Activated effector memory CD4-positive, alpha-beta T cell treated with anti-CD3 and anti-CD28 coated beads, Interleukin-2, amount 50 U/mL, for 16 hours (primary cell): ENCODE data around the gene CDC73.
"Not testable (repeated sequence)": the region's sequence is repeated elsewhere in the genome, so short reads cannot be mapped to it uniquely, and the experiment has no call there.

Experiments used
- DNase-seq: peaks from one replicate; pipeline ENCODE4 v3.0.0-alpha.2; 2020

The CDC73 gene

DNA sequence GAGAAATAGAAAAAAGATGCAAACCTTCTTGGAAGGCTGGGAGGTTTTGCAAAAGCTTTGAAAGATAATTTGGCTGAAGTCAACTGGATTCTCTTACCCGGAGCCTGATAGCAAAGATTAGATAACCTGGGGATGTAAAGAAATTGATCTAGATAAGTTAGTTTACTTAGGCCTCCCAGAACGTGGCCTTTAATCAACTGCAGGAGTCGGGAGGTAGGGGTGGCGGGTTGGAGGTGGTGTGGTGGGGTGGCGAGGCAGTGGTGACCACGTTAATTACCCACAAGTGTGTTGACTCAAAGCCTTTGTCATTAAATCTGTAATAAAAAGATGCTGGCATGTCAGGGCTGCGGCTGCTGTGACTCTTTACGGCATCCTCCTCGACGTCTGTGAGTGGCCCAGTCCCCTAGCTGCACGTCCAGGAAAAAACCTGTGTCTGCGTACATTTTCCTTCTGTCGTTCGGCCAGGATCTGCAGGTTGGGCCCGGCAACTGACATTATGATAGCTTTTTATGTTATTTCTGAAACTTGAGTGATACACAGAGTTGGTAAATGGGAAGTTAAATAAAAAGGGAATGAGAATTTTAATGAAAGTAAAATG is 115.6 kb downstream of the CDC73 start:
- no peak for DNase-seq

DNA sequence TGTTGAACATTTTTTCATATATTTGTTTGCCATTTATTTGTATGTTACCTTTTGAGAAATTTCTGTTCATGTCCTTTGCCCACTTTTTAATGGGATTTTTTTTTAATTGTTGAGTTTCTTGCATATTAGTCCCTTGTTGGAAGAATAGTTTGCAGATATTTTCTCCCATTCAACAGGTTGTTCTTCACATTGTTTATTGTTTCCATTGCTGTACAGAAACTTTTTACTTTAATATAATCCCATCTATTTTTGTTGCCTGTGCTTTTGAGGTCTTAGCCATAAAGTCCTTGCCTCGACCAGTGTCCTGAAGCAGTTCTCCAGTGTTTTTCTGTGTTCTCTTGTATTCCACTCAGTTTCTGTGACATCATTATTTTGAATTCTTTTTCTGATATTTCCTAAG is 118.8 kb downstream of the CDC73 start:
- no peak for DNase-seq

DNA sequence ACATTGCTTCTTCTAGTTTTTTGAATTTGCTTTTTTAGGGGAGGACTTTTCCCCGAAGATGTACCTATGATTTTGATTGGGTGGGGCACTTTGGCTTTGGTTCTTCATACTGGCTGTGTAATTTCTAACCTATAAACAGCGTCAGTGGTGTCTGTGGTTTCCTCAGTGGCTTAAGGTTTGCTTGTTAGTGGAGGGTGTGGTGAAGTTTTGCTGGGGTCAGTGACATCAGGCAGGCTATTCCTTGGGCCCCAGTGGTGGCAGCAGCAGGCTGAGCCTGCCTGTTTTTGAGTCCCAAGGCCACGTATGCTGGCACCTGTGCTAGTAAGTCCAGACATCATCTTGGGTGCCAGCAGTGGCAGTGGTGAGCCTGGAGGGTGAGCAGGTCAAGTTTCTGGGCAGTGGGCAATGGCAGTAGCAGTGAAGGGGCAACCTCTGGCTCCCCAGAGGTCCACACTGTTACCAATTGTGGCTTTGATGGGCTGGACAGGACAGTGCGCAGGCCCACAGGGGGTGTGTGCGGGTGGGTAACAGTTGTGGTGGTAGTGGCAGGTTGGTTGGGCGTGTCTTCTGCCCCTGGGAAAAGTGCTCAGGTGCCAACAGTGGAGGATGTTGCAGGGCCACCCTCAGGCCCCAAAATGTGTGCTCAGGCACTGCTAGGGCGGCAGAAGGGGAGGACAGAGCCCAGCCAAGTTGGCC is 119.4 kb downstream of the CDC73 start:
- no peak for DNase-seq

DNA sequence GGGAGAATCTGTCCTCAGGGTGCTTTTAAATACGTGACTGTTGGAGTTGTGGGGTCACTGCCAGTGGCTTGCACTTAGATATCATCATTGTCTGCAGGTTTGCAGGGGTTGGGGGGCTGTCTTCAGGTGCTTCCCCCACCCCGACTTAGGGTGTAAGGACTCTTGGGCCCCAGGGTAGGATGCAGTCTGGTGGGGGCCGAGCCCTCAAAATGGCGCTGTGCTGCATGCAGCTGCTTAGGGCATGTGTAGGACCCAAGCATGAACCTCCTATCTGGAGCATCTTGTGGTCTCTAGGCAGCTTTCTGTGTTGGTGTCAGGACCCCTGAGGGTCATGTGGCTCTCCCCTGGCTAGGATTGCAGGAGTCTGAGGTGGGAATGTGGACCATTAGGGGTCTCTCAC is 120.2 kb downstream of the CDC73 start:
- DNase-seq, result no peak

DNA sequence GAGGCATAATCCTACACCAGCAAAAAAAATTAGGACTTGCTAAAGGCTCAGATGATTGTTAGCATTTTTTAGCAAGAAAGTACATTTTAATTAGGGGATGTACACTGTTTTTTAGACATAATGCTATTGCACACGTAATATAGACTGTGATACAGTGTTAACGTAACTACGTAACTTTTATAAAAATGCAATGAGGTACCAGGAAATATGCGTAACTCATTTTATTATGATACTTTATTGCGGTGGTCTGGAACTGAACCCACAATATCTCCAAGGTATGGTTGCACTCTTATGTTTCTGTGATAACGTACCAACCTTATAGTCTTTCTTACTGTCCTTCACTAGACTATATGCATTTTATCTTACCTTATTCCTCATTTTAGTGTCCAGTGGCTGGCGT is 127.4 kb downstream of the CDC73 start:
- no peak for DNase-seq

DNA sequence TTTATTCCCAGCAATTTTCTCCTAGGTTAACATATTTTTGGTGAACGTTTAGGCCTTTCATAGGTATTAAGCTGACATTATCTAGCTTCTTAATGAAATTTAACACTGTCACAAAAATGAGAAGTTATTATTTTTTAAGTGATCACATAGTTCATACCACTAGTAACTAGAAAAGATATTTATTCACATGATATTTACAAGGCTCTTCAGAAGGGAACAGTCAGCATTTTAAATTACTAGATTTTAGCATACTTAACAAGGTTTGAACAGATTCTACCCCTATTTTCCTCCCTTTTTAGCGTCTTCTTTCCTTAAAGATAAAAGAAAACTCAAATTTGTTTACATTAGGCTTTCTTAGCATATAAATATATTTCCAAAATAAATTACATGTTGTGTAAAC is 130.1 kb downstream of the CDC73 start:
- DNase-seq, result no peak

DNA sequence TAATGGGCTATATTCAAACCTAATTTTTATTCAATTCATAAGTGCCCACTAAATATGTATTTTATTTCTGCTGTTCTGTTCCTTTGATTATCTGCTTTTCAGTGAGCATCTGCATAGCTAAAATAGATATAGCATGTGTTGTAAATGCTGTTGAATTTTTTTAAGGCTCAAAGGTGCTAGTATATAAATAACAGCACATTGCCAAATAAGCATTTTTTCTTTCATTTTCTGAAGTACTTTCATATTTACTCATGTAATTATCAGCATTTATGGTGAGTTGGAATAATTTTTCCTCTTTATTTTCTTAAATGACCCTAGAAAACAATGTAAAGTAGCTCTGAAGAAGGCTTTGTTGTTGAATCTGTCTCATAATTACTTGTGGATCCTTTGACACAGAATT is 134.2 kb downstream of the CDC73 start:
- DNase-seq, result no peak

DNA sequence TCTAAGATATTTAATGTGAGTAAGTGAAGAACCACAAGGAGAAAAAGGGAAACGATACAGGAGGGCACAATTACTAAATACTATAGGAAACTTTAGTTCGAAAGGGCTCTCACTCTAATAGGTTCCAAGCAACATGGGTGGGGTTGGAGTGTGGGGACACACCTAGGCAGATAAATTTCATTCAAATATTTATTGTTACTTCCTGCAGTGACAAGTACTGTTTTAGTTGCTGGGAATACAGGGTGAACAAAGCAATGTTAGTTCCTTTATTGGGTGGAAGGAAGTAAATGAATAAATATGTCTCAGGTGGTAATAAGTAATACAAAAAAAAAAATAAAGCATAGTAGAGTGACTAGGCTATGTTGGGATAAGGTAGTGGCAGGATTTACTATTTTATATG is 137.8 kb downstream of the CDC73 start:
- DNase-seq, result no peak

DNA sequence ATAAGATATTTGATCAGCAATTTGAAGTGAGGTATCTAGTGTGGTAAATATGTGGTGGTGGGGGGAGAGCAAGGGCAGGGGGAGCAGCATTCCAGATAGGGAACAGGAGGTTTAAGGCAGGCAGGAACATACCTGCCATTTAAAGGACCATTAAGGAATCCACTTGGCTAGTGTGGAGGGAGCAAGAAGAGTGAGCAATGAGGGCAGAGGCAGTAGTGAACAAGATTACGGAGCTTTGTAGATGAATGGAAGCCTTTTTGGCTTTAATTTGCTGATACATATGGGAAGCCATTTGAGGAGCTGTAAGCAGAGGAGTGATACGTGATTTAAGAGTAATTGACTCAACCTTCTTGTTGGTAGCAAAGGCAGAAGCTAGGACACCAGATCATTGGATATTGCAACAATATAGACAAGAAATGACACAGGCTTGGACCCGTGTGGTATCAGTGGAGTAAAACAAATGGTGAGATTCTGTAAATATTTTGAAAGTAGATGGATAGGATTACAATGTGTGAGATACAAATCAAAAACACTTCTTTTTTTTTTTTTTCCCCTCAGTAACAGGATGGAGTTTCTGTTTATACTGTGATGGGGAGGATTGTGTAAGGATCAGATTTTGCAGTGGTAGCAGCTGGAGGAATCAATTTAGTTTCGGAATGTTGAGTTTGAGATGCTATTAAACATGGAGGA is 138.4 kb downstream of the CDC73 start:
- no peak for DNase-seq

DNA sequence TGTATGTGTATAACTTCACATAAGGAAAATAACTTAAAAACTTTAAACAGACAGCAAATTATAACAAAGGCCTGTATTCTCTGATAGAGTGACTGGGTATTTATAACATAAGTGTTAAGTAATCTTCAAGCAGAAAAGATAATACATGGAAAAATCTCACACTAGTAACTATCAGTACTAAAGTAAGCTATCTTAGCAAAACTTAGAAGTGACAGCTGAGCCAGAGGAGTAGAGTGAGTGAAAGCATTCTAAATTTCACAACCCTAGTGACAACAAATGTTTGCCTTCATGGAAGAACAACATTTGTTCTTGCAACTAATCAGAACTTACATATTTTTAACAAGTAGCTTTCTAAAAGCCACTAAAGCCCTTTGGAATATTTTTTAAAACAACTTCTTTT is 139.1 kb downstream of the CDC73 start:
- no peak for DNase-seq

DNA sequence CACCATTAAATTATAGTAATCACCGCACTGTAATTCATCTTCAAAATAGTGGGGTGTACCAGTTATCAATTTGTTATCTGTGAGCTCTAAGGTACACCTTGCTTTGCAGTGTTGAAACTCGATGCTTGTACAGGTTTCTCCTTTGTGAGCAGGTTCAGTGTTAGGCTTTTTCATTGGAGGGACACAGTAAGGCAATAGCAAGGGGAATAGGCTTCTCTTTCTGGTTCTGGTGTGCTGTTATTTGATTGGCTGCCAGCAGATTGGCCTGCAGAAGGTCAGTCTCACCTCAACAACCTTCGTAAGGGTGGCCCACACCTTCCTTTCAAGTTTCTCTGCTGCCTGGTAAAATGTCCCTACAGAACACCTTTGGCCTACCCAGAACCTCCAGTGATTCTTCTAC is 140.8 kb downstream of the CDC73 start:
- no peak for DNase-seq

DNA sequence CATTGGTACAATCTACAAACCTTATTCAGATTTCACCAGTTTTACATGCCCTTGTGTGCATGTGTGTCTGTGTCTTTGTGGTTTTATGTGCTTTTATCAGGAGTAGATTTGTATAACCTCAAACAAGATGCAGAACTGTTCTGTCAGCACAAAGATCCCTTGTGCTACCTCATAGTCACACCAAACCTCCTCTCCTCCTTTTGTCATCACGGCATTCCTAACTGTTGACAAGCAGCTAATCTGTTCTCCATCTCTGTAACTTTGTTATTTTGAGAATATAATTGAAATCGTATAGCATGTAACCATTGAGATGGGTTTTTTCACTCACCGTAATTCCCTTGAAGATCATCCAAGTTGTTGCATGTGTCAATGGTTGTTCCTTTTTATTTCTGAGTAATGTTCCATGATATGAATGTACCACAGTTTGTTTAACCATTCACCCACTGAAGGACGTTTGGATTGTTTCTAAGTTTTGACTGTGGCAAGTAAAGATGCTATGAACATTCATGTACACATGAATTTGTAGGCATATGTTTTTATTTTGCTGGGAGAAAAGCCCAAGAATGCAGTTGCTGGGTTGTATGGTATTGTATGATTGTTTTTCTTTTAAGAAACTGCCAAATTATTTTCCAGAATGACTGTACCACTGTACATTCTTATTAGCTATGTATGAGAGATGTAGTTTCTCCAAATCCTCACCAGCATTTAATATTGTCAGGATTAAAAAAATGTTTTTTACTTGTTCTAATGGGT is 142.7 kb downstream of the CDC73 start:
- no peak for DNase-seq

DNA sequence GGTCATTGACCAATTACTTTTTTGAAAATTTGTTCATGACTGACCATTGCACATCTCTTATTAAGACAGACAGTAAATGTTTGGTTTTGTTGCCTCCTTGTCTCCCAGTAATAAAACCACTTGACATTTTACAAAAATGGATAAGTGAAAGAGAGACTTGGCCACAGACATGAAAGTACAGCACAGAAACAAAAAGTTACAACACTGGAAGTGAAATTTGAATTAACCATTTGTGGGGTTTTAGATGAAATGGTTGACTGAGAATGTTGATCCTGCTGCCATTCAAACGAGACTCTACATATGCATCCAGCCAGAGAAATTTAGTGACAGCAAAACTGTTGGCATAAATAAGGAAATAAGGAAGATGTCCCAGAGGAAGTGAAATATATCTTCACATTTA is 143.9 kb downstream of the CDC73 start:
- DNase-seq, result no peak

DNA sequence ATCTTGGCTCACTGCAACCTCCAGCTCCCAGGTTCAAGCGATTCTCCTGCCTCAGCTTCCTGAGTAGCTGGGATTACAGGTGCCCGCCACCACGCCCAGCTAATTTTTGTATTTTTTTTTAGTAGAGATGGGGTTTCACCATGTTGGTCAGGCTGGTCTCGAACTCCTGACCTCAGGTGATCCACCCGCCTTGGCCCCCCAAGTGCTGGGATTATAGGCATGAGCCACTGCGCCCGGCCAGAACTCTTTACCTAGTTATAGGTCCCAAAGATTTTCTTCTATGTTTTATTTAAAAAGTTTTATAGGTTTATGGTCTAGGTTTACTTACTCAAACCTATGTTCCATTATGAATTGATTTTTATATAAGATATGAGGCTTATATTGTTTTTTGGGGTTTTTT is 145.0 kb downstream of the CDC73 start:
- not testable (repeated sequence) for DNase-seq

DNA sequence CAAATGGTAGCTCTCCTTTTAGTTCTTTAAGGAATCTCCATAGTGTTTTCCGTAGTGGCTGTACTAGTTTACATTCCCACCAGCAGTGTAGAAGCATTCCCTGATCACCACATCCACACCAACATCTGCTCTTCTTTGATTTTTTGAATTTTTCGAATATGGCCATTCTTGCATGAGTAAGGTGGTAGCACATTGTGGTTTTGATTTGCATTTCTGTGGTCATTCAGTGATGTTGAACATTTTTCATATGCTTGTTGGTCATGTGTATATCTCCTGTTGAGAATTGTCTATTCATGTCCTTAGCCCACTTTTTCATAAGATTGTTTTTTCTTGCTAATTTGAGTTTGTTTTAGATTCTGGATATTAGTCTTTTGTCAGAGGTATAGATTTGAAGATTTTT is 149.2 kb downstream of the CDC73 start:
- no peak for DNase-seq

DNA sequence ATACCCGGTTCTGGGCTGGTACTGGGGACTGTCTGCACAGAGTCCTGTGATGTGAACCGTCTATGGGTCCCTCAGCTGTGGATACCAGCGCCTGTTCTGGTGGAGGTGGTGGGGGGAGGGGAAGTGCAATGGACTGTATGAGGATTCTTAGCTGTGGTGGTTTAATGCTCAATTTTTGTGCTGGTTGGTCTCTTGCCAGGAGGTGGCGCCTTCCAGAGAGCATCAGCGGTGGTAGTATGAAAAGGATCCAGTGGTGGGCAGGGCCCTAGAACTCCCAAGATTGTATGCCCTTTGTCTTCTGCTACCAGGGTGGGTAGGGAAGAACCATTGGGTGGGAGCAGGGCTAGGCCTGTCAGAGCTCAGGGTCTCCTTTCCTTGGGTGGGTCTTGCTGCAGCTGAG is 153.9 kb downstream of the CDC73 start:
- DNase-seq, result no peak

DNA sequence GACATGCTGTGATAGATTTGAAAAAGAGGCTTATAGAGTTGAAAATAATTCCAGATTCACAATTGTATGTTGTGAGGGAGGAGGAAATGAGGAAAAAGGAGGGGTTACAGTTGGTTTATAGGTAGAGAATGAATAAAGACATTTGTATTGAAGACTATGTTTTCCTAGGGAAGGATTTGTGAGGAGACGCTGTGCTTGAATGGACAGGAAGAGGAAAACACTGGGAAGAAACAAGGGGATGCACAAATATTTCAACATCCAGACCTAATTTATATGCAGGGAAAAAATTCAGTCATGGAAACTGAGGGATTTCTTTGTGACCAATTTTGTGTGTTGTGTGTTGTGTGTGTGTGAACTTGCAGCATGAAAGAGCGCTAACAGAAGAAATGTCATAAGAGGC is 157.1 kb downstream of the CDC73 start:
- no peak for DNase-seq

DNA sequence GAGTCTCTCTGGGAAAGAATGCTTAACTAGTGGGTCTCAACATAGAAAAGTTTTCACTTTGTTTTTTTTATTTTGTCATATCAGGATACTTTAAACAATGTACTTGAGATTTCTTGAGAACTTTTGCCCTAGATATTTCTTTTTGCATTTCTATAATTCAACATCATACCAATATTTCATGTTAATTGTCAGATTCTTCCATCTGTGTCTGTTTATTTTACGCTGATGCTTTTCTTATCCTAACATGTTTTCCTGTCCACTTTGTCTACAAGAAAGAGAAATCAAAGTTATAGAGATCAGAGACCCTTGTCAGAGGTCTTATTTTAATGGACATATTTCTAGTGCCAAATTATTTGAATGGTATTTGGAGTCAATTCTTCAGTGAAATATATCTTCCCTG is 160.1 kb downstream of the CDC73 start:
- no peak for DNase-seq

DNA sequence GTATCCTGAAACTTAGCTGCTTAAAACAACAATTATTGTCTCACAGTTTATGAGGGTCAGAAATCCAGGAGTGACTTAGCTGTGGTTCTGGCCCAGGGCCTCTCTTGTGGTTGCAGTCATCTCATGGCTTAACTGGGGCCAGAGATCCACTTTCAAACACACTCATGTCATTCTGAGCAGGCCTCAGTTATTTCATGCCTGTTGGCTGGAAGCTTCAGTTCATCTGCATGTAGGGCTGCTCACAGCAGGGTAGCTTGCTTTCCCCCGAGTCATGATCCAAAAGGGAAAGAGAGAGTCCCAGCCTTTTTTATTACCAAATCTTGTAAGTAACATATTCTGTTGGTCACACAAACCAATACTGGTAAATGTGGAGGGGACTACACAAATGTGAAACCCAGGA is 161.2 kb downstream of the CDC73 start:
- no peak for DNase-seq

DNA sequence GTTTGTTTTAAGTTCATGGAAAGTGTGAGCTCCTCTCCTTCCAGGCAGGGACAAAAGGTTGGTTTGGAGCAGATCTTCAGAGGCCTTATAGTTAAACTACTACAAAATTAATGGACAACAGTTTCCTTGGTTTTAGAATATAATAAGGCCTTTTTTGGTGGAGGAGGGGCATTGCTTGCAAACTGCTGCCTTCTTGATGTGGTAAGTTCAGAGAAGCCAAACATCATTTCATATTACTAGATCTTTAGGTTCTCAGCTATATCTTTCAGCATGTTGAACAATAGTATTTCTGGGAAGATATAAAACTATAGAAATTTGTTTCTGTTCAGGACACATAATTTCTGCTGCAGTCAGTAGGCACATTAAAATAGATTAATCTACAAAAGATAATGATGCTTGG is 162.4 kb downstream of the CDC73 start:
- DNase-seq, result no peak

DNA sequence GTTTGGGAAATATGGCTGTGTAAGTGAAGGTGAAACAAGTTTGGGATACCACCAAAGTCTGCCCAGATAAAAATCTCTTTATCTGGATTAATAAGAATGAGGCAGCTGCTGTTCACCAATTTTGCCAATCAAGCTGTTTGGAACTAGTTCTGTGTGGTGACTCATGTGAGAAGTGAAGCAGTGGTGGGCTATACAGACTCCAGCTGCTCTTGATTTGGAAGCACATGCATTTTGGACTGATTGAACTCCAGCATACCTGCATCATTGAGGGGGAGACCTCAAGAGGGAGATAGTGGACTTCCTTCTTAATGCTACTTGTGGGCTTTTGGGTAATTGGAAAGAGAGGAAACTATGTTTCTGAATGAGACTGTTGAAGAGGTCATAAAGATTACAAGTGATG is 163.8 kb downstream of the CDC73 start:
- no peak for DNase-seq

DNA sequence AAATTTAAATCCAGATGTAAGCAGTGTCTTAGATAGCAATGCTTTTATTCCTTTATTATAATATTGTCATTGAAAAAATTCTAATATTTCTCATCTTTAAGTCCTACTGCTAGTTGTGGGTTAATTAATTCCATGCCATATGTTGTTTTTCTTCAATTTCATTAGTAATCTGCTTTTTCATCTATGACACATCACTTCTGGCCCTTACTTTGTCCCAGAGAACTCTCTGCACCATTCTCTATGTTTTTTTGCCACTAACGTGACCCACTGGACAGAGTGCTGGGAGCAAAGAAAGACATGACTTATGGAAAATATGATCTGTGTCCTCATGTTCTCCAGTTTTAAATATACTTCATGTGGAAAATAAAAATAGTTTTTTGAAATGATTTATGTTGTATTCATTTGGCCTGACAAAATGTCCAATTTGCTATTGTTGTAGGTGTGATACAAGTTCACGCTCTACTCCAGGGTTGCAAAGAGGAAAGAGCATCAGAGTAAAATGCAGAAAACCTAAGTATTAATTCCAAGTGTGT is 166.8 kb downstream of the CDC73 start:
- not testable (repeated sequence) for DNase-seq

DNA sequence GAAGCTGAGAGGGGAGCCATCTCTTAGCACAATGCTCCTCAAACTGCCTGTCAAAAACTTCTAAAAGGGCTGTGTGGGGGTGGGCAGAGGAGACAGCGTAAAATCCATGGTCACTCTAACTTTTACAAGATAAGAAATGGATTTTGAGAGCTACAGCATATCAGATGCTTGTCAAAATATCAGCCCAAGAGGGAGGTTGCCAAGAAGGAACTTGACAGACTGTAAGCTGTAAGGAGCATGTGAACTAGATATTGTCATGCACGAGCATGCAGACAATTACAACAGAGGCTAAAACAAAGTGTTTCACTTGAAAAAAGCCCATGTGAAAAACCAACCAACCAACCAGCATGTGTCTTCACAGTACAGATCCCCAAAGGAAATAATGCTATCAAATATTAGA is 171.9 kb downstream of the CDC73 start:
- no peak for DNase-seq

DNA sequence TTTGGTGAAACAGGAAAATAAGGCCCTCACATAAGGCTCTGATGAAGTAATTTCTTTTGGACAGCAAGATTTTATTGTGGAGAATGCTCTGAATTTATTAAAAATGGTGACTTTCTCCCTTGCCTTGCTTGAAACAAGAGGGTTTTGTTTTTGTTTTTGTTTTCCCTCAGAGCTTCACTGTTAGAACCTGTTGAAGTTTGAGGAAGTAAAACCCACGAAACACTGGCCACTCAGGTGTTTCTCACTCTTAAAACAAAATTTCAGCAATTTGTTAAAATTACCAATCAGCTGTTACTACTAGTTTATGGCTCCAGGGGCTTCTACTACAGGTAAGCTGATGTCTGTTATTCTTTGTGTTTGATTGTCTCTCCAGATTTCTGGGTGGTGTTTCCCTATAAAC is 177.2 kb downstream of the CDC73 start:
- DNase-seq, result no peak
